DMS 273 (cell line): ENCODE measurements around the gene IL3.

Source experiments
- DNase-seq: peaks from one replicate; lab custom pipeline; 2025; ENCODE audit not compliant: unreplicated experiment; lab: John Stamatoyannopoulos, UW

The IL3 gene

GRCh38 chr5:132025403-132025971 is 35.0 kb upstream of the IL3 start:
- no peak for DNase-seq

GRCh38 chr5:132026516-132027008 is 33.9 kb upstream of the IL3 start:
- DNase-seq = no peak

GRCh38 chr5:132027027-132027426 is 33.4 kb upstream of the IL3 start:
- DNase-seq = no peak

DNA sequence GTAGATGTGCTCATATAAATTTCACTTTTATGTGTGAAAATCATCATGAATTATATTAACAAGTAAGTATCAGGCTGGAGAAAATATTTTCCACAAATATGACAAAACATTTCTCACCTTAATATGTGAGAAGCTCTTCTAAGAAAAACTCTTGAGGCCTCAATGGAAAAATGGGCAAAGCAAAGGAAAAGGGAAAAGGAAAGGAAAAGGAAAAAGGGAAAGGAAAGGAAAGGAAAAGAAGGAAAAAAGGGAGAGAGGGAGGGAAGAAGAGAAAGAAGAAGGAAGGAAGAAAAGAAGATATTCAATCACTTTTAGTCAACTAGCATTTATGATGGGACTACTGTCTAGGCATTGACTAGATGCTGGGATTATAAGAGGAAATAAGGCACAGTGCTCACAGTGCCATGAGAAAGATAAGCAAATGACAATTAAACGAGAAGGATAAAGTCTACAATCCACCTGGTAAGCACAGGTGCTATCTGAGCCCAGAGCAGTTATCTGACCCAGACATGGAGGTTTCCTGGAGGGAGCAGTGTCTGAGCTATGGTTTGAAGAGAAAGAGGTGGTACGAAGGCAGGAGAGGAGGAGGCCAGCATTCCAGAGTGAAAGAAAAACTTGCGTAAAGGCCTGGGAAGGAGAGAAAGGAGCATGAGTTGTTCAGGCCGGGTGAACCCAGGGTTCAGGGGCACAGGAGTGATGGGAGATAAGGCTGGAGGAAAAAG is 30.7 kb upstream of the IL3 start:
- no peak for DNase-seq

DNA sequence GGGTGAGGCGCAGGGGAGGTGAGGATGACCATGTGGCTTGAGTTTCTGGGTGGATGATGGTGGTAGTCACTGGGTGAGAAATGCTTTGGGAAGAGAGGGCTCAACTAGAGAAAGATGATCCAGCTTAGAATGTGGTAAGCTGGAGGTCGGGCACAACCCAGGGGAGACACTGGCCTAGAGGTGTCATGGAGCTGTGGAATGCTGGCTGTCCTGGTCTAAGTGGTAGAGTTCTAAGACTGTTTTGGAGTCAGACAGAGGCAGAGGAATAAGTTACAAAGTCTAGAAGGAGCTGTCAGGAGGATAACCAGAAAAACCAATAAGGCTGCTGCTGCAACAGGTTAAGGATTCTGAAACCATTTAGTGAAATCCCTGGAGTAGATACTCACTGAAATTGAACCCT is 29.8 kb upstream of the IL3 start:
- no peak for DNase-seq

DNA sequence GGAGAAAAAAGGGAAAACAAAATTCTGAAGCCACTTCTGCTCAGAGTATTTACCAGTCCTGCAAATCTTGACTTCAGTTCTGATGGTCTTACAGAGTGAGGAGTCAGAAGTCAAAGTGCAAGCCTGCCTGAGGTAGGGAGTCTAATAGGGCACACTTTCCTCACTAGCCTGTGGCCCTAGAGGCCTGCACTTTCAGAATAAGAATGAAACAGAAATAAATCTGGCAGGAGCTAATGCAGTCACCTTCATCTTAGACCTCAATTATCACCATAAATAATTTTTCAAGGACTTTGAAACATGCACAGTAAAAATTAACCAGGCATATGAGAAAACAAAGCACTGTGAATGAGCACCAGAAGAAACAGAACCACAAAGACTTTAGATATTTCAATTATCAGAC is 28.3 kb upstream of the IL3 start:
- DNase-seq = no peak

- DNase-seq = no peak
These were observed 27.3 kb upstream of the IL3 start for GRCh38 chr5:132033122-132033521.

GRCh38 chr5:132037353-132037752 is 23.1 kb upstream of the IL3 start:
- no peak for DNase-seq

- DNase-seq = no peak
These were observed 16.2 kb upstream of the IL3 start for GRCh38 chr5:132044207-132044606.

GRCh38 chr5:132046880-132047299 is 13.6 kb upstream of the IL3 start:
- no peak for DNase-seq

- DNase-seq = no peak
These were observed 11.4 kb upstream of the IL3 start for GRCh38 chr5:132049093-132049492.

- DNase-seq = no peak
These were observed 10.9 kb upstream of the IL3 start for GRCh38 chr5:132049559-132049958.

GRCh38 chr5:132050136-132050535 is 10.3 kb upstream of the IL3 start:
- DNase-seq = no peak

GRCh38 chr5:132050661-132051552 is 9.5 kb upstream of the IL3 start:
- DNase-seq = no peak

DNA sequence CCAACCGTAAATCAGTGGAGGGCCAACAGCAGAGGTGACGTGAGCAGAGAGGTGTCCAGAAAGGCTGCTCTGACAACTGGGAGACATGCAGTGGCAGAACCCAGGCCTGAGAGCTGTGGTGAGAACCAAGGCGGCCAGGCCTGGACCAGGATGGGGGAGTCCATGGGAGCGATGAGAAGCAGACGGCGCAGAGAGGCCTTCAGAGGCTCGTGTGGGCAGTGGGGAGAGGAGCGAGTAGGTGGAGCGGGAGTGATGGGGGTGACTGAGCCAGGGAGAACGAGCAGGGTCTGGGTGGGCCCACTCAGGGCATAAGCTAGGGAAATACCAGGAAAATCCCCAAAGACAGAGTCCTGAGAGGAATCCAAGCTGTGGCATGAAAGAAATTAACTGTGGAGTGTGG is 7.9 kb upstream of the IL3 start:
- no peak for DNase-seq

DNA sequence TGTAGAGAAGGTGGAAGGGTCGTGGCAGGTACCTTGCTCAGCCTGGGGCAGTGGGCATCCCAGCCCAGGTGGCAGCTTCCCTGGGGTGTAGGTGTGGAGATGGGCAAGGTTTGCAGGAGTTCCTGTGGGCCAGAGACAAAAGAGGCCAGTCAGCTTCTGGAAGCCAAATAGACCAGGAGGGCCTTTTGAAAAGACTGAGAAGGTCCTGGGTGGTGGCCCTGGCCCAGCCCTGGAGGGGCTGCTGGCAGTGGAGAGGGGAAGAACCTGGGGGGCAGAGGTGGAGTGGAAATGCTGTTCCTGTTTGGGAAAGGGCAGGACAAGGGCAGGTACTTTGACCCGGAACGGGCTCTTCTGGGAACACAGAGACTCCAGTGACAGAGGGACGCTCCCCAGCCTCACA is 7.0 kb upstream of the IL3 start:
- DNase-seq = no peak

DNA sequence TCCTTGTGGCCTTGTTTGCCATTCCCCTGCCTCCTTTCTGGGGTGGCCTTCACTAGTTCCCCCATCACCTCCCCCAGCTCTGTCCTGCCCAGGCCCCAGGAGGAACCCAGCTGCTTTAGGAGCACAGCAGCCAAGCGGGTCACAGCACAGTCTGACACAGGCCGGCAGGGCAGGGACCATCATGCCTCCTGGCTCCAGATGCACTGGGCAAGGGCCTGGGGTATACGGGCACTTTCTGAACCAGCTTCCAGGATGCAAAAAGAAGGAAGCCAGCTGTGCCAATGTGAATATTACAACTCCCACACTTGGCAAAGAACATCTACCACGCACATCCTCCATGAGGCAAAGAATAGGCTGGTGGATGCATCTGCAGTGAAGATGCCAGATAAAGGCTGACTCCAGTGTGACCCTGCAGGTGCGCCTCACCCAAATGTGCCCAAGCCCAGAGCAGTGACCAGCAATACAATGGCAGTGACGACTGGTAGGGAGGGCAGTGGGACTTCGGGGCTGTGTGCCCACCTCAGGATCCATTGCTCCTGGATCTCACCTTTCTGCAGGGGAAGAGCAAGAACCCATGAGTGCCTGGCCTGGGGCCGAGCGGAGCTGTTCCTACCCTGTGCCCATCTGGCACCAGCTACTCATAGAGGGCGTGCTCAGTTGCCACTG is 6.3 kb upstream of the IL3 start:
- DNase-seq = no peak

DNA sequence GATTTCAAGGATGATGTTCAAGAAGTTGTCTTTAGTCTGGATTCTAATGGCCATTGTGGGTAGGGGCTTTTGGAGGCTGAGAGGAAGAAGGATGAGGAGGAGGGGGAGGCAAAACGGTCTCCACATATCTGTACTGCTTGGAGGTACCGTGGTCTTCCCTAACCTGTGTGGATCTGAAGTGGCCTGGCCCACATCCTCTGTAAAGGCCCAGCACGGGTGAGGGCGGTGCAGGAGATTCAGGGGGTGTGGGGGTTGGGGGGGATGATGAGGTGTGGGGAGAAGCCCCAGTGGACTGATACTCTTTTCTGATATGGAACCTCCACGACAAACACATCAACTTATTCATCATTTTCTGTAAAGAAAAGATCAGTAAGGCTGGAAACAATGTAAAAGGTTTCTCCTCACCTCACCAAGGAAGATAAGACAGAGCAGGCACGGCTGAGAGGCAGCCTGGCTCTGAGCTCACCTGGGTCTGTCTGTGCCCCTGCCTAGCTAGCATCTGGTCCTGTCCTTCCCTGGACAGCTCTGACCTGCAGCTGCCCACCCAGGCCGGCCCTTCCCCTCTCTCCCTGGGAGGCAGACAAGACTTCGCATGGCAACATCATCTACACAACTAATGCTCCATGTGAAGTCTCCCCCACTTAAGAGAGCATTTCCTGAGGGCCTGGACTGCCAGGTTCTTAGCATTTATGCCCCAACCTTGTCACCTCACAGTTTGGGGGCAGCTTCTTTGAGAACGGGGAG is 5.6 kb upstream of the IL3 start:
- no peak for DNase-seq

GRCh38 chr5:132055441-132055807 is 5.0 kb upstream of the IL3 start:
- DNase-seq = no peak

DNA sequence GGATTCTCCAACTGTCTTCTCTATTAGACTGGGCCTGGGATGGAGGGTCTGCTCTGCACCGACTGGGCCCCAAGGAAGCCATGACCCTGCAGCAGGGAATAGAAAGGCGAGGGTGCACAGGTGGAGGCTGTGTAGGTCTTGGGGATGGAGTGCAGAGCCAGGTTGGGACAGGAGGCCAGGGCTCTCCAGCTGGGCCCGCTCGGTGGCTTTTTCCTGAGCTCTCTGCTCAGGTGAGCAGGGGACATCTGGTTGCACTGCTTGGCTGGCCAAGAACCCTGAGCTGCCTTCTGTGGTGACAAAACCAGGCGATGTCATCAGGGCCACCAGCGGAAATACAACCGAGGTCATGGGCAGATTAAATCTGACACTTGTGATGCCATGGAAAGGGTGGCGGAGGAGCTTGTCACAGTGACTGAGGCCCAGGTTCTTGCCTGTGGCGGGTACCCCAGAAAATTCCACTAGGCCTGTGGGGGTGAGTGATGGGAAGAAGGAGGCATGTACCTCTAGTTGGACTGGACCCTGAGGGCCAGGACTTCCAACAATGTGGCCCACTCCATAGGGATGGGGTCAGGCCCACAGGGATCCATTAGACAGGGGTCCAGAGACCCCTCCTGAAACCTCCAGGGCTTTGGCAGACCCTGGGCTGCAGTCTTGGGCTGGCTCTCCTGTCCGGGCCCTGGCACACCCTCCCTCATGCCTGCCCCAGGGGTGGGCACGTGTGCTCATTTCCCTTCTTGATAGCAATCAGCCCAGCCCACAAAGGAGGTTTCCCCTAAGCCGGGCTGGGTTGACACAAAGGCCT is 4.4 kb upstream of the IL3 start:
- no peak for DNase-seq
